ENCODE data around the gene FLAD1. TPM values are rescaled to one million over a fixed set of nuclear protein-coding genes. Genes with fewer than 3 reads are reported as not detected.

Gene FLAD1
- total RNA-seq, 1 experiment from 2014 or later, result 97.0 TPM

DNA sequence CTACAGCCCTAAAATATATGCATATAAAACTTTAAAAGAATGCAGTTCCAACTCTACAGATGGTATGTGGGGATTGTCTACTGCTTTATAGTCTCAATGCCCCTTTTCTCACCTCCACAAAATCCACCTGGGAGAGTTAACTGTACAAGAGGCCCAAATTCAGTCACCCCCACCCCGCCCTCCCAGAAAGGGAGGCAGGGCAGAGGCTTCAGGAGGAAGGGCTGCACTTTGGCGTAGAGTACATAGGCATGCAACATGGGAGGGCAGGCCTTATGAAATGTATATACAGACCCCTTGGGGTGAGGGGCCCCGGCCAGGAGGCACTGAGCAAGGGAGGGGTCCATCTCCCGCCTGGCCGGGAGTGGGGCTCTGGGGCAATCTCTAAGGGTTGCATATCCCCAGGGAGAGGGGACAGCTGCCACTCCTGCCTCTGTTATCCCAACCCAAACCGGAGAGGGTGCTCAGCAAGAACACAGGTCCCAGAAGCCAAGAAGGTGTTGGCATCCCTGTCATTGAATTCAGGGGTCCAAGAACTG lies 20.3 kb upstream of the FLAD1 start:
- Histone ChIP-seq H2BK12ac (ENCODE audit: insufficient read length, low read depth, low read length) (no peak overlapping the region), H3K9ac (ENCODE audit: extremely low read depth, insufficient read length, low read length) (no peak overlapping the region), H4K91ac (ENCODE audit: insufficient read length, low read depth, low read length) (no peak overlapping the region), H3K27me3 (ENCODE audit: insufficient read depth, low read length) (no peaks in the 10 kb centered on the region), H3K23me2 (ENCODE audit: insufficient read length, low read depth, low read length, poor library complexity, severe bottlenecking) (no peaks in the 10 kb centered on the region), H2BK15ac (ENCODE audit: low read depth, low read length) (no peak overlapping the region), H2AK5ac (ENCODE audit: insufficient read length, low read length) (no peak overlapping the region), H3K4me1 (ENCODE audit: insufficient read depth, low read length) (0 out of 2 replicates have a peak, but pooled peaks cover 2% of the 10 kb centered on the region), H3K4me2 (ENCODE audit: insufficient read depth, insufficient read length, low read length) (peak overlapping the region; percentile 76), H3K56ac (ENCODE audit: insufficient read length, low read depth, low read length) (no peak overlapping the region), H3K18ac (ENCODE audit: insufficient read length, low read depth, low read length) (no peak overlapping the region), H2BK5ac (ENCODE audit: insufficient read length, low read length) (no peak overlapping the region), H3K14ac (ENCODE audit: insufficient read depth, low read length) (no peak overlapping the region), H3K27ac (ENCODE audit: insufficient read length, low read depth, low read length) (no peak overlapping the region), H2BK120ac (ENCODE audit: low read depth, low read length, poor library complexity, severe bottlenecking) (no peak overlapping the region), H3K9me3 (ENCODE audit: control insufficient read depth, low read depth, low read length) (no peaks in the 10 kb centered on the region), H4K20me1 (ENCODE audit: control insufficient read depth, insufficient read depth, insufficient read length) (peaks cover 2% of the 10 kb centered on the region), H3T11ph (ENCODE audit: low read length) (no peak overlapping the region), H4K8ac (replicated peaks; ENCODE audit: insufficient read length, low read depth, low read length) (no peak overlapping the region), H4K5ac (ENCODE audit: insufficient read length, low read depth, low read length) (no peak overlapping the region), H2BK20ac (ENCODE audit: low read depth, low read length, poor library complexity, severe bottlenecking) (no peak overlapping the region), H3K79me2 (ENCODE audit: insufficient read depth, low read length) (no peaks in the 10 kb centered on the region; the same call in 1 of the 2 replicates), H3K23ac (ENCODE audit: insufficient read length, low read depth, low read length) (no peak overlapping the region), H3K4ac (ENCODE audit: low read depth, low read length) (no peak overlapping the region), H3K79me1 (ENCODE audit: insufficient read depth, low read depth, low read length, poor library complexity, severe bottlenecking) (peaks cover 3% of the 10 kb centered on the region), H2AFZ (ENCODE audit: low read length) (no peak overlapping the region)
- DNase-seq, result no peak
- WGBS (ENCODE audit: extremely low coverage, insufficient read length, low lambda C conversion rate), result no CpG with 5 or more reads among the region's 6 CpGs
- H3K36me3 Mint-ChIP-seq (ENCODE audit: insufficient read depth in 1 of 3, low read depth in 3 of 3), result peaks cover 42 to 79% (median 71%) of the 10 kb centered on the region in 3 experiments
- peaks cover 27 to 32% of the 10 kb centered on the region in 2 experiments for H3K4me1 Mint-ChIP-seq
- H3K4me3 Mint-ChIP-seq, result peak overlapping the region; percentile 78 to 87
- TF ChIP-seq, protein P1, sequence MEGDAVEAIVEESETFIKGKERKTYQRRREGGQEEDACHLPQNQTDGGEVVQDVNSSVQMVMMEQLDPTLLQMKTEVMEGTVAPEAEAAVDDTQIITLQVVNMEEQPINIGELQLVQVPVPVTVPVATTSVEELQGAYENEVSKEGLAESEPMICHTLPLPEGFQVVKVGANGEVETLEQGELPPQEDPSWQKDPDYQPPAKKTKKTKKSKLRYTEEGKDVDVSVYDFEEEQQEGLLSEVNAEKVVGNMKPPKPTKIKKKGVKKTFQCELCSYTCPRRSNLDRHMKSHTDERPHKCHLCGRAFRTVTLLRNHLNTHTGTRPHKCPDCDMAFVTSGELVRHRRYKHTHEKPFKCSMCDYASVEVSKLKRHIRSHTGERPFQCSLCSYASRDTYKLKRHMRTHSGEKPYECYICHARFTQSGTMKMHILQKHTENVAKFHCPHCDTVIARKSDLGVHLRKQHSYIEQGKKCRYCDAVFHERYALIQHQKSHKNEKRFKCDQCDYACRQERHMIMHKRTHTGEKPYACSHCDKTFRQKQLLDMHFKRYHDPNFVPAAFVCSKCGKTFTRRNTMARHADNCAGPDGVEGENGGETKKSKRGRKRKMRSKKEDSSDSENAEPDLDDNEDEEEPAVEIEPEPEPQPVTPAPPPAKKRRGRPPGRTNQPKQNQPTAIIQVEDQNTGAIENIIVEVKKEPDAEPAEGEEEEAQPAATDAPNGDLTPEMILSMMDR (conservative IDR thresholded peaks at IDR 0.05), result no peak
- no peaks in the 10 kb centered on the region for H3K27me3 Mint-ChIP-seq (ENCODE audit: low read depth)
- H3K9me3 Mint-ChIP-seq, result no peaks in the 10 kb centered on the region
- H3K27ac Mint-ChIP-seq, result peak overlapping the region in 2 of 3 experiments; percentile 44 to 93; a peak in 1 of 7 replicates

Measured in H9 (cell line).